ENCODE measurements around the gene LRRC28.

Gene LRRC28

GRCh38 chr15:99424131-99424571, 172.9 kb downstream of the LRRC28 start:
- ATAC-seq = no peak

- ATAC-seq = peak; percentile 95 to 98
These were observed 173.8 kb downstream of the LRRC28 start for GRCh38 chr15:99424978-99425656.

GRCh38 chr15:99425657-99426301, 174.5 kb downstream of the LRRC28 start:
- no peak for ATAC-seq

GRCh38 chr15:99426431-99427105, 175.3 kb downstream of the LRRC28 start:
- no peak for ATAC-seq

- ATAC-seq = no peak
These were observed 175.9 kb downstream of the LRRC28 start for GRCh38 chr15:99427210-99427609.

GRCh38 chr15:99427668-99428361, 176.5 kb downstream of the LRRC28 start:
- ATAC-seq = no peak

GRCh38 chr15:99429681-99430081, 178.4 kb downstream of the LRRC28 start:
- ATAC-seq = no peak

GRCh38 chr15:99430881-99431401, 179.7 kb downstream of the LRRC28 start:
- no peak for ATAC-seq

- ATAC-seq = no peak
These were observed 180.4 kb downstream of the LRRC28 start for GRCh38 chr15:99431661-99432091.

- no peak for ATAC-seq
These were observed 181.2 kb downstream of the LRRC28 start for GRCh38 chr15:99432271-99433025.

GRCh38 chr15:99433026-99433756, 181.9 kb downstream of the LRRC28 start:
- ATAC-seq = peak in 1 of 2 donors; percentile 10

- ATAC-seq = no peak
These were observed 182.6 kb downstream of the LRRC28 start for GRCh38 chr15:99433757-99434450.

GRCh38 chr15:99434506-99435112, 183.3 kb downstream of the LRRC28 start:
- ATAC-seq = no peak

- ATAC-seq = no peak
These were observed 183.9 kb downstream of the LRRC28 start for GRCh38 chr15:99435113-99435695.

GRCh38 chr15:99435877-99436541, 184.7 kb downstream of the LRRC28 start:
- ATAC-seq = no peak

GRCh38 chr15:99436542-99437314, 185.4 kb downstream of the LRRC28 start:
- ATAC-seq = no peak

GRCh38 chr15:99437315-99438223, 186.3 kb downstream of the LRRC28 start:
- no peak for ATAC-seq
